ENCODE data around the gene THEMIS. TPM values are rescaled to one million over a fixed set of nuclear protein-coding genes. Genes with fewer than 3 reads are reported as not detected.
"Not testable (repeated sequence)": the region's sequence is repeated elsewhere in the genome, so short reads cannot be mapped to it uniquely, and the experiment has no call there.

THEMIS gene
- not detected in 2 replicates for total RNA-seq (2014; rRNA removed; shearing (Covaris generic); ENCODE audit: low replicate concordance)

GRCh38 chr6:127900935-127901334, at the start of gene THEMIS:
THEMIS (minus strand) TSS chr6:127901058; CDS start chr6:127900932, 126 bp downstream.
- Histone ChIP-seq H3K27me3 (no peaks in the 10 kb centered on the region), H3K4me3 (no peak within 1 kb of the TSS), H3K36me3 (no peaks in the 10 kb centered on the region), H3K9me3 (no peaks in the 10 kb centered on the region)
- no peak for DNase-seq

GRCh38 chr6:127949251-127949650, 48.4 kb upstream of the THEMIS start:
- DNase-seq, result no peak
- no peaks in the 10 kb centered on the region for H3K36me3 ChIP-seq
- no peaks in the 10 kb centered on the region for H3K27me3 ChIP-seq
- H3K4me3 ChIP-seq, result no peak overlapping the region
- no peaks in the 10 kb centered on the region for H3K9me3 ChIP-seq

- Histone ChIP-seq H3K36me3 (no peaks in the 10 kb centered on the region), H3K4me3 (no peak overlapping the region), H3K27me3 (no peaks in the 10 kb centered on the region), H3K9me3 (no peaks in the 10 kb centered on the region)
- no peak for DNase-seq
Measured at GRCh38 chr6:127946388-127946787, 45.5 kb upstream of the THEMIS start.

- Histone ChIP-seq H3K27me3 (no peaks in the 10 kb centered on the region), H3K4me3 (no peak overlapping the region), H3K9me3 (no peaks in the 10 kb centered on the region)
Measured at GRCh38 chr6:127945434-127946097, 44.7 kb upstream of the THEMIS start.

GRCh38 chr6:127941228-127941627, 40.4 kb upstream of the THEMIS start:
- Histone ChIP-seq H3K36me3 (no peaks in the 10 kb centered on the region), H3K27me3 (no peaks in the 10 kb centered on the region), H3K9me3 (no peaks in the 10 kb centered on the region), H3K4me3 (no peak overlapping the region)
- no peak for DNase-seq

More at GRCh38 chr6:127945434-127946097, 44.7 kb upstream of the THEMIS start:
- no peaks in the 10 kb centered on the region for H3K36me3 ChIP-seq
- no peak for DNase-seq

- no peak overlapping the region for H3K4me3 ChIP-seq
- no peaks in the 10 kb centered on the region for H3K27me3 ChIP-seq
- DNase-seq, result no peak
- no peaks in the 10 kb centered on the region for H3K9me3 ChIP-seq
- H3K36me3 ChIP-seq, result no peaks in the 10 kb centered on the region
Measured at GRCh38 chr6:127939442-127940066, 38.7 kb upstream of the THEMIS start.

- Histone ChIP-seq H3K4me3 (no peak overlapping the region), H3K36me3 (no peaks in the 10 kb centered on the region), H3K9me3 (no peaks in the 10 kb centered on the region), H3K27me3 (no peaks in the 10 kb centered on the region)
- DNase-seq, result no peak
Measured at GRCh38 chr6:127938701-127939100, 37.8 kb upstream of the THEMIS start.

GRCh38 chr6:127937747-127938146, 36.9 kb upstream of the THEMIS start:
- Histone ChIP-seq H3K36me3 (no peaks in the 10 kb centered on the region), H3K4me3 (no peak overlapping the region), H3K9me3 (no peaks in the 10 kb centered on the region), H3K27me3 (no peaks in the 10 kb centered on the region)
- DNase-seq, result no peak

GRCh38 chr6:127937102-127937501, 36.2 kb upstream of the THEMIS start:
- H3K9me3 ChIP-seq, result no peaks in the 10 kb centered on the region
- H3K27me3 ChIP-seq, result no peaks in the 10 kb centered on the region
- H3K4me3 ChIP-seq, result no peak overlapping the region
- no peak for DNase-seq
- H3K36me3 ChIP-seq, result no peaks in the 10 kb centered on the region

- Histone ChIP-seq H3K36me3 (no peaks in the 10 kb centered on the region), H3K9me3 (no peaks in the 10 kb centered on the region), H3K4me3 (no peak overlapping the region), H3K27me3 (no peaks in the 10 kb centered on the region)
- DNase-seq, result no peak
Measured at GRCh38 chr6:127934956-127935355, 34.1 kb upstream of the THEMIS start.

GRCh38 chr6:127933852-127934840, 33.3 kb upstream of the THEMIS start:
- H3K27me3 ChIP-seq, result no peaks in the 10 kb centered on the region
- no peaks in the 10 kb centered on the region for H3K36me3 ChIP-seq
- H3K4me3 ChIP-seq, result no peak overlapping the region
- no peak for DNase-seq
- no peaks in the 10 kb centered on the region for H3K9me3 ChIP-seq

- no peak for DNase-seq
- Histone ChIP-seq H3K27me3 (no peaks in the 10 kb centered on the region), H3K4me3 (no peak overlapping the region), H3K36me3 (no peaks in the 10 kb centered on the region), H3K9me3 (no peaks in the 10 kb centered on the region)
Measured at GRCh38 chr6:127933137-127933536, 32.3 kb upstream of the THEMIS start.

- Histone ChIP-seq H3K36me3 (no peaks in the 10 kb centered on the region), H3K4me3 (no peak overlapping the region), H3K9me3 (no peaks in the 10 kb centered on the region), H3K27me3 (no peaks in the 10 kb centered on the region)
- DNase-seq, result no peak
Measured at GRCh38 chr6:127932708-127933107, 31.9 kb upstream of the THEMIS start.

- not testable (repeated sequence) for H3K27me3 ChIP-seq, DNase-seq, H3K9me3 ChIP-seq, H3K4me3 ChIP-seq, H3K36me3 ChIP-seq
Measured at GRCh38 chr6:127926441-127926840, 25.6 kb upstream of the THEMIS start.

GRCh38 chr6:127924440-127924839, 23.6 kb upstream of the THEMIS start:
- H3K36me3 ChIP-seq, result no peaks in the 10 kb centered on the region
- no peak overlapping the region for H3K4me3 ChIP-seq
- no peaks in the 10 kb centered on the region for H3K27me3 ChIP-seq
- no peaks in the 10 kb centered on the region; the same call in 1 of the 2 replicates for H3K9me3 ChIP-seq
- no peak for DNase-seq

GRCh38 chr6:127924031-127924430, 23.2 kb upstream of the THEMIS start:
- Histone ChIP-seq H3K4me3 (no peak overlapping the region), H3K36me3 (no peaks in the 10 kb centered on the region), H3K9me3 (no peaks in the 10 kb centered on the region; the same call in 1 of the 2 replicates), H3K27me3 (no peaks in the 10 kb centered on the region)
- DNase-seq, result no peak

GRCh38 chr6:127923135-127923534, 22.3 kb upstream of the THEMIS start:
- Histone ChIP-seq H3K27me3 (no peaks in the 10 kb centered on the region), H3K4me3 (no peak overlapping the region), H3K9me3 (no peaks in the 10 kb centered on the region; the same call in 1 of the 2 replicates), H3K36me3 (no peaks in the 10 kb centered on the region)
- no peak for DNase-seq

All from MG63 (cell line).